Measurements from ENCODE around the gene NOL12.
A peak's percentile ranks its signal among the peaks of the same experiment; 100 is the strongest.
"Not testable (repeated sequence)": the region's sequence is repeated elsewhere in the genome, so short reads cannot be mapped to it uniquely, and the experiment has no call there.

Gene NOL12, protein sequence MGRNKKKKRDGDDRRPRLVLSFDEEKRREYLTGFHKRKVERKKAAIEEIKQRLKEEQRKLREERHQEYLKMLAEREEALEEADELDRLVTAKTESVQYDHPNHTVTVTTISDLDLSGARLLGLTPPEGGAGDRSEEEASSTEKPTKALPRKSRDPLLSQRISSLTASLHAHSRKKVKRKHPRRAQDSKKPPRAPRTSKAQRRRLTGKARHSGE

DNA sequence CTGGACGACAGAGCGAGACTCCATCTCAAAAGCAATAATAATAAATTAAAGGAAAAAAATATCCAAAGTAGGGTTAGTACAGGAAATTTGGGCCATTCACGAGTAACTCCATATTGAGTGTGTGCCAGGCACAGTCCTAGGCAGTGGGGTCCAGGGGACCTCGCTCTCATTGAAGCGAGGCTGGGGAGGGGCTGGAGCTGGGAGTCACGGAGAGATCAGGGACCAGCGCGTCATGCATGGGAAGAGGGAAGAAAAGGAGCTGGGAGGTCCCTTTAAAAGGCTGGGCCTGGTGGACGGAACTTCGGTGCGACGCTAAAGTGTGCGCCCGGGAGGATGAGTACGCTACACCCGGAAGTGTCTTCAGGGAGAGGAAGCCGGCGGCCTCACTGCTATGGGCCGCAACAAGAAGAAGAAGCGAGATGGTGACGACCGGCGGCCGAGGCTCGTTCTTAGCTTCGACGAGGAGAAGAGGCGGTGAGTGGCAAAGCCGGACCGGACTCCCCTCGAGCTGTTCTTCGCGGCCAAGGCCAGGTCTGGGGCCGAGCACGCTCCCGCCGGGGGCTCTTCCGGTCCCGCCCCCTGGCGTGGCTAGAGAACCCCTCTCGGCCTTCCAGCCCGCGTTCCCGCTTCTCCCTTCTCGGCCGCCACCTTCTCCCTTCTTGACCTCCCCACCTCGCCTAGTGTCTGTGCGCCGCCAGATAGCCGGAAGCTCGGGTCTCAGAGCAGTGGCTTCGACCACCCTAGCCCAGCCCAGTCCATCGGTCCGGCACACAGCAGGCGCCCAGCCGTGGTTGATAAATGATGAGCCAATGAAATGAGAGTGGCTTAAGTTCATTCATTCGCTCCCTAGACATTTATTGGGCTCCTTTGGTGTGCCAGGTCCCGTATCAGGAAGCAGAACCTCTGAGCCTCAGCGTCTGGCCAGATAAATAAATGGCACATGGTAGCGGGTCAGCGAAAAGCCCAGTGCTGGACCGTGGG, at the start of gene NOL12:
TSS of gene NOL12 (plus strand) at position 342 of the 981 bp plus-strand sequence. CDS start at position 392, 50 bp downstream.
- no peak for DNase-seq (ENCODE audit: low read depth, low spot score)

DNA sequence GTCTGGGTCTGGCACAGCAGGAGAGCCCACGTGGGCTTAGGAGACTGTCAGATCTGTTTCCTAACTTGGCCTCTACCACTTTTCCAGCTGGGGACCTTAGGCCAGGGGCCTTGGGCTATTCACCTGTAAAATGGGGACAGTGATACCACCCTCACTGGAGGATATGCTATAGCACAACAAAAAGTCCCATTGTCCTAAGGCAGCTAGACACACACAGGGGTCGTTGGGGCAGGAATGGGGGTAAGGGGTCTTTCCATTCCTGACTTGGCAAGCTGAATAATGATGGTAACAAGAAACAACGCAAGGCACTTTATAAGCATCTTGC, 49.2 kb upstream of the NOL12 start:
- no peak for DNase-seq (ENCODE audit: low read depth, low spot score)

DNA sequence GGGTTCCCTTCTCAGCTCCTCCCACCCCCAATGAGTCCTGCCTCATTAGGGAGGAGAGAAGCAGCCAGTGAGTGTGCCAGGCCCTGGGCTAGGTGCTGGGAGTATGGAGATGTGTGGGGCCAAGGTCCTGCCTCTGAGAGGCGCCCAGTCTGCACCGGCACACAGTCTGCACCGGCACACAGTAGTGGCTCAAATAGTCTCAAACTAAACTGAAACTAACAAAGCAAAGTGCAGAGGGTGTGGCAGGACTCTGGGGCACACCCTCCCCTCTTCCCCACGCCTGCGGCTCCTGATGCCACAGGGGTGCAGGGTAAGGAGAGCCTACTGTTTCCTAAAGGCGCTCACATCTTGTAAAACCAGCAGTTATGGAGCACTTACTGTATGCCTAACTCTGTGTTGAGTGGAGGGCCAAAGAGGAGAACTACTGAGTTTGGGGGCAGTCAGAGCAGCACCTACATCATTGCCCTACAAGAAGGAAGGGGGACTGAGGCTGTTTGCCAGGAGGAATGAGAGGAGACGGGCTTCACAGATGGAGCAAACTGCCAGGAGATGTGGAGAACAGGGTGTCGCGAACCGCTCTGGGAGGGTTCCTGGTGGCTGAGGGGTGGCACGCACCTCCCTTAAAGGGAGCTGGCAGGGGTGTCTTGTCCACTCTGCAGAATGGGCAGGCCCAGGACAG, 47.6 kb upstream of the NOL12 start:
- no peak for DNase-seq (ENCODE audit: low read depth, low spot score)

DNA sequence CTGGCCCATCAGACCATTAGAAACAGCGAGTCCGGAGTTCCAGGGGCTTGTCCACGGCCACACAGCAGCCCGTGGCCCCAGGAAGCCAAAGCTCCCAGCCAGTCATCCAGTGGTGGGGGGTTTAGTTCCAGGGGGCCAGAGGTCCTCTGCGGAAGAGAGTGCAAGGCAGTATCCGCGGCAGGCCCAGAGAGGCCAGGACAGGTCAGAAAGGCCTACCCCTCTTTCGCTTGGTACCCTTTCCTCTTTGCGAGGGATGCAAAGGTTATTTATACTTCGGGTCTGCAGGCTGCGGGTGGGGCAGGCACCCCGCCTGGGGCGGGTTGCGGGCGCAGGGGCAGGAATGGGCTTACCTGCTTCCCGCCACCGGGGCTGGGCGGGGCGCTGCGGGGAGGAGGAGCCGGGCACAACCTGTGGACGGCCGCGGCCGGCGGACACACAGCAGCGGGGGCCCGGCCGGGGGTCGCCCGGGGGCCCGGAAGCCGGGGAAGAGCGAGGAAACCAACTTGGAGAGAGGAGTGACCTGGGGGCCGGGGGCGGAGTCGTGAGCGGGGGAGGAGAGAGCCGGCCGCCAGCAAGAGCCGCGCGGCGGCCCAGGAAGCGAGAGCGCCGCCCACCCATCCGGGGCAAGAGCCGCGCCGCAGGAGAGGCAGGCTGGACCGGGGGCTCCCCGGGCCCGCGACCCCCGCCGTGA, 46.9 kb upstream of the NOL12 start, which contains the start of gene SH3BP1:
TSS of gene SH3BP1 (plus strand) at position 600 of the 691 bp plus-strand sequence. CDS start 119 bp downstream, outside the sequence.
- no peak for DNase-seq (ENCODE audit: low read depth, low spot score)

DNA sequence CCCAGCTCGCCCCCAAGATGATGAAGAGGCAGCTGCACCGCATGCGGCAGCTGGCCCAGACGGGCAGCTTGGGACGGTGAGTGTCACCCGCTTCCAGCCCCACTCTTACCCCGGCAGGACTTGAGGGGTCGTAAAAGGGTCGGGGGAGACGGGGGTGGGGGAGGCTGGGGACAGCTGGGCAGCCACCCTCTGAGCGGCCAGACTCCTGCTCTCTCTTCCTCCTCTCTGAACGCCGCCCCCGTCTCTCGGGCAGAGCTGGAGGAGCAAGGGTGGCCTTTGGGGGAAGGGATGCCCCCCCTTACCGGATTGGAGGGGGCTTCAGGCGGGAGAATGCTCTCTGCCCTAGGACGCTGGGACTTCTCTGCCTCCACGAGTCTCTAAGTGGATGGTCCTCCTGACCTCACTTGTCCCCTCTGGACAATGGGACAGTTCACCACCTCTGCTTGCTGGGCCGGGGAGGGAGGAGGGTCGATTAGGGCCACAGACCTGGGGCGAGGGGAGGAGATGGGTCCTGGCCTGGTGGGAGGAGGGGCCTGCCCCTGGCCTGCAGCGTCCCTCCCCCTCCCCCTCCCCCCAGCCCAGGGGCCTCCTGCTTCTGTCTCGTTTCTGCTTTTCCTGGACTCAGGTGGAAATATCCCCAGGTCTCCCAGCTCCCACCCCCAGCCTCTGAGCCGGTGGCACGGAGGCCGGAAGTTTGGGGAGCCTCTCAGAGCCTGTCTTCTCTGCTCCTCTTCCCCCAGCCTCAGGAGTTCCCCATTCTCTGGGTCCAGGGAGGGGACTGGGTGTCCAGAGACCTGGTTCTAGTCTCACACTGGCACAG, 46.2 kb upstream of the NOL12 start:
- DNase-seq (ENCODE audit: low read depth, low spot score): no peak

DNA sequence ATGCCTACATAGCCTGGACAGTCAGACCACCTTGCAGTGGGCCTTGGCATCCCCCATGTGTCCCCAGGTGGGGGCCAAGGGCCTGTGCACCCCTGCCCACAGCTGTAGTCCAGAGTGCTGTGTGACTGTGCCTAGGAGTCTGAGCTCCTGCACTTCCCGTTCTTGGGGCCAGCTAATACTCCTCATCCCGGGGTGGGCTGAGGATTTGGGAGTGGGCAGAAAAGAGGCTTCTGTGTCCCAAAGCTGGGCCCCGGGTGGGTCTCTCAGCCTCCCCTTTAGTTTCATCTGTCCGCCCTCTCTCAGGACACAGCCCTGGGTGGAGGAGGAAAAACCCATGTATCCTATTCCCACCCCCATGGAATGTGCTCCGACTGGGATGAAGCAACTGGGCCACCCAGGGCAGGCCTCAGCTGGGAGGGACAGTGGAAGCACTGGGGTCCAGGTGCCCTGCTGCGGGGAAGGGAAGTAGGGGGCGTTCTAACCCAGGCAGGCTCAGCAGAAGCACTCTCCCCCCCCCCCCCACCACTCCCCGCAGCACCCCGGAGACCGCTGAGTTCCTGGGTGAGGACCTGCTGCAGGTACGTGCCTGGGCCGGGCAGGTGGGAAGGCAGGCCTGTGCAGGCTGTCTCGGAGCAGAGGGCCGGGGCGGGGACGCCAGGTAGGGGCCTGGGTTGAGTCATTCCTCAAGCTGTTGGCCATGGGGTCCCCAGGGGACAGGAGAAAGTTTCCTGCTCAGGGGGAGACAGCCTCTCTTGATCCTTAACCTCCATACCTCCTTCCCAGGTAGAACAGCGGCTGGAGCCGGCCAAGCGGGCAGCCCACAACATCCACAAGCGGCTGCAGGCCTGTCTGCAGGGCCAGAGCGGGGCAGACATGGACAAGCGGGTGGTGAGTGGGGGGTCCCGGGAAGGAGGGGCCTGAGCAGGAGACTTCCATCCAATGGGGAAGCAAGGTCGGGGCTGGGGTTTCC, 45.3 kb upstream of the NOL12 start:
- DNase-seq (ENCODE audit: low read depth, low spot score): no peak

DNA sequence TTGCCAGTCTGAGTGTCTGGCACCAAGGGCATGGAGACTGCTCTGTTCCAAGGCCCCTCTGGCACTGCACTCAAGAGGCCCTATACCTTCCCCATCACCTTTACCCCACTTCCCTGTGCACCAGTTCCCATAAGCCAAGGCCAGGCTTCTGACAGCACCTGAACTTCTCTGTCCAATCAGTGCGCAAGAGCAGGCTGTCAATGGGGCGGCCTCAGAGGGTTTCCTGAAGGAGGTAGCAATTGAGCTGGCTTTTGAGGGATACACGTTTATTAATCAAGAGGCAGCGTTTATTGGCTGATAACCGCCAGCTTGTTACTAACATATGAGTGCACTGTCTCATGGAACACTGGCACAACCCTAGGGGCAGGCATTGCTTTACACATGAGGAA, 44.6 kb upstream of the NOL12 start:
- no peak for DNase-seq (ENCODE audit: low read depth, low spot score)

DNA sequence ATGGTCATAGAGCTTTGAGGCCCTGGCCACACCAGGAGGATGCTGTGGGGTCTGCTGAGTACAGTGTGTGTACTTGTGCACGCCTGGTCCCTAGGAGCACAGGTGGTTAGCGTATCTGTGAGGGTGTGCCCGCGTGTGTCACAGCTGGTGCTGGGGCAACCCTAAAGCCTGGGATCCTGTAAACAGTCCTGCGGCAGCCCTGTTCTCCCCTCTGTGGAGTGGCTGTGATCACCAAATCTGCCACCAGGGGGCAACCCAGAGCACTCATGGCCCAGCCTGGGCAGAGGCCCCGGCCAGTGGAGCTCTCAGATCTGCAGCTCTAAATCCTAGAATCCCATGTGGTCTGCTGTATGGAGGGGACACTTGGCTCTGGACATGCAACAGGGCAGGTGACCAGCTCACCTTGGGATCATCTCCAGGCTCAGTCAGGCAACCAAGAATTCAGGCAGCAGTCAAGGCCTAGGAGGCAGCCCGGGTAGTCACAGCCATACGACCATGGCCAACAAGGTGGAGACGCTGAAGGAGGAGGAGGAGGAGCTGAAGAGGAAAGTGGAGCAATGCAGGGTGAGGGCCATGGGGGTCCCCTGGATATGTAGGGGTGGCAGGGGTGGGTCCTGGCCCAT, 42.8 kb upstream of the NOL12 start:
- DNase-seq (ENCODE audit: low read depth, low spot score): no peak

DNA sequence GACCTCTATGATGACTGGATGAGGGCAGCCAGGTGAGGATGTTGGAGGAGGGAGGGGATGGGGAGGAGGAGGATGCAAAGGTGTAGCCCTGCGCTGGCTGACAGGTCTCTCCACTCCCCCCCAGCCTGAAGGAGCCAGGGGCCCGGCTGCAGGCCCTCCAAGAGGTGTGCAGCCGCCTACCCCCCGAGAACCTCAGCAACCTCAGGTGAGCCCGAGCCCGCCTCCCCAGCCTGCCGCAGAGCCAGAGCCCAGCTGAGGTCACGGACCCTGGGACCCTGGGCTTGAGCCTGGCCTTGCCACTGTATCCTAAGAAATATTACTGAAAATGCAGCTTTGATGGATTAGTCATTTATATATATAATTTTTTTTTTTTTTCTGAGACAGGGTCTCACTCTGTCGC, 38.8 kb upstream of the NOL12 start:
- no peak for DNase-seq (ENCODE audit: low read depth, low spot score)

DNA sequence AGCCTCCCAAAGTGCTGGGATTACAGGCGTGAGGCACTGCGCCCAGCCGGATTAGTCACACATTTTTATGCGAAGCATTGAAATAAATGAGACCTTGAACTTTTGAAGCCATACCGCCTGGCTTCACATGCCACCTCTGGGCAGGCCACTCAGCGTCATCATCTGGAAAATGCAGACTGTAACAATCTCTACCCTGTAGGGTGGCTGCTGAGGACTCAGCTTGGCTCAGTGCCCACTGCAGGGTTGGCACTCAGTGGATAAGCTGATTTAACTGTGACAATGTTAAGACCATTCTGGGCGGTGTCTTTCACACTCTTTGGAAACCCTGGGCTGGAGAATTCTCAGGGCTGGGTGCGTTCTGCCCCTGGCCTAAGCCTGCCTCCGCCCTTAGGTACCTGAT, 38.2 kb upstream of the NOL12 start:
- DNase-seq (ENCODE audit: low read depth, low spot score): no peak

DNA sequence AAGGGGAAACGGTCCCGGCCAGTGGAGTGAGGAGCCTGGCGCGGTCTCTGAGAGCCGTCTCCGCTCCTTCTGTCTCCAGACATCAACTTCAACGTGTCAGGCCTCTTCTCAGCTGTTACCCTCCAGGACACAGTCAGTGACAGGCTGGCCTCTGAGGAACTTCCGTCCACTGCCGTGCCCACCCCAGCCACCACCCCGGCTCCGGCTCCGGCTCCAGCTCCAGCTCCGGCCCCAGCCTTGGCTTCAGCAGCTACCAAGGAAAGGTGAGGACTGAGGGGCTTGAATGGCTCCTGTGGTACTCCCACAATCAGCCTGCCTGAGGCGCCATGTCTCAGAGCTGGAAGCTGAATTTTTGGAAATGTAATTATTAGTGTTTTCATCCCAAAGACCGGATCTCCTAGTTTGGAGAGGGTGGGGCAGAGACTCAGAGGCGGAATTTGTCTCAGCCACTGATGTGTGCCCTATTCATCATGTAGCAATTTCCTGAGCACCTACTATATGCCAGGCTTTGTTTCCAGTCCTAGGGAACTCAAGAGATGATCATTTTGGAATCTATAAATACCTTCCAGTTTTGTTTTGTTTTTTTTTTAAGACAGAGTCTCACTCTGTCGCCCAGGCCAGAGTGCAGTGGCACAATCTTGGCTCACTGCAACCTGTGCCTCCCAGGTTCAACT, 35.5 kb upstream of the NOL12 start:
- no peak for DNase-seq (ENCODE audit: low read depth, low spot score)

DNA sequence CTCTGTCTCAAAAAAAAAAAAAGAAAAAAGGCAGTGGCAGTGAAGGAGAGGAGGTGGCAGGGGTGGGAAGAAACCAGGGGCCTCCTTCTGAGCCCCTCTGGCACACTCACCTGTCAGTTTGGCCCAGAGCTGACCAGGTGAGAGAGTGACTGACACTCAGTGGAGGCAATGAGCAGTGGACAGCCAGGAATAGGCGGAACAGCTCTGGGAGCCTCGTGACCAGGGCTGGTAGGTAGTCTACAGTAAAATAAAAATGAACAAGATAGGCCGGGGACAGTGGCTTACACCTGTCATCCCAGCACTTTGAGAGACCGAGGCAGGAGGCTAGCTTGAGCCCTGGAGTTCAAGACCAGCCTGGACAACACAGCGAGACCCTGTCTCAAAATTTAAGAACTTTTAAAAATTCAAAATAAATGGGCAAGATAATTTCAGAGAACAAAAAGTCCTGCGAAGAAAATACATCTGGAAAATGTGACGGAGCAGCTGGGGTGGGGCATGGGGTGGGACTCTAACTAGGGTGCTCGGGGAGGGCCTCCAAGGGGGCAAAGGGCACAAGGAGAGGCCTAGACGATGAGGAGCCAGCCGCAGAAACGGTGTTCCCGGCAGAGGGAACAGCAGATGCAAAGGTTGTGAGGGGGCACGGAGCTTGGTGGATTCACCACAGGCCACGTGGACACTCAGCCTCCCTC, 31.4 kb upstream of the NOL12 start:
- no peak for DNase-seq (ENCODE audit: low read depth, low spot score)

DNA sequence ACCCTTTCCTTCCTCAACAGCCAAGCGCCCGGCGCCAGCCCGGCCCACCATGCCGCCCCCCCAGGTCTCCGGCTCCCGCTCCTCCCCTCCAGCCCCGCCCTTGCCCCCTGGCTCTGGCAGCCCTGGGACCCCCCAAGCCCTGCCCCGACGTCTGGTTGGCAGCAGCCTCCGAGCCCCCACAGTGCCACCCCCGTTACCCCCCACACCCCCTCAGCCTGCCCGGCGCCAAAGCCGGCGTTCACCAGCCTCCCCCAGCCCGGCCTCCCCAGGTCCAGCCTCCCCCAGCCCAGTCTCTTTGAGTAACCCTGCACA, 30.9 kb upstream of the NOL12 start:
- DNase-seq (ENCODE audit: low read depth, low spot score): no peak

DNA sequence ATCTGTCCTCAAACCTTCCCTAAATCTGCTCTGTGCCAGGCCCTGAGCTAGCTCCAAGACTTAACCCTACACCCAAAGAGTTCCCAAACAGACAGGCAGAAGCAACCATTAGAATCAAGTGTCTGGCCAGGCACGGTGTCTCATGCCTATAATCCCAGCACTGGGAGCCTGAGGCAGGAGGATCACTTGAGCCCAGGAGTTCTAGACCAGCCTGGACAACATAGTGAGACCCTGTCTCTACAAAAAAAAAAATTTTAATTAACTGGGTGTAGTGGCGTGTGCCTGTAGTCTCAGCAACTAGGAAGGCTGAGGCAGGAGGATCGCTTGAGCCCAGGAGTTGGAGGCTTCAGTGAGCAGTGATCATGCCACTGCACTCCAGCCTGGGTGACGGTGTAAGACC, 29.6 kb upstream of the NOL12 start:
- not testable (repeated sequence) for DNase-seq (ENCODE audit: low read depth, low spot score)

DNA sequence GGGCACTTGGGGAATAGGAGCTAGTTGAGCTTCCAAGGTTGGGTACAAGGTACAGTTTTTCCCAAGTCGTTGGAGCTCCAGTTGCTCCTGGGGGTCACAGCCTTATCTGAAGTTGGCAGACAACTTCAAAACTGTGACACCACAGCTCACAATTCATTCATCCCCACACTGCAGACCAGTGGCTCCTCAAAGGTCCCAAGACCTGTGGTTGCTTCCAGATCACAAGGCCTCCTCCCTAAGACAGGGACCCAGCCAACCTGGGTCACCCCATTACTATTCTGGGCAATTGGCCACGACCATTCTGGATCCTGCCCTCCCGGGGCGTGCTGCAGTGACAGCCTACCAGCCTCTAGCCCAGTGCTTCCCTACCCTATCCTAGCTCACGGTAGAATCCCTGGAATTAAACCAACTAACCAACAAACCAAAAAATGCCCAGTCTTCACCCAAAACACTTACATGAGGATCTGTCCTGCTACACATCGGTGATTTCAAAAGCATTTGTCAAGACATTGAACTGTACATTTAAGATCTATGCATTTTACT, 28.5 kb upstream of the NOL12 start:
- DNase-seq (ENCODE audit: low read depth, low spot score): no peak

DNA sequence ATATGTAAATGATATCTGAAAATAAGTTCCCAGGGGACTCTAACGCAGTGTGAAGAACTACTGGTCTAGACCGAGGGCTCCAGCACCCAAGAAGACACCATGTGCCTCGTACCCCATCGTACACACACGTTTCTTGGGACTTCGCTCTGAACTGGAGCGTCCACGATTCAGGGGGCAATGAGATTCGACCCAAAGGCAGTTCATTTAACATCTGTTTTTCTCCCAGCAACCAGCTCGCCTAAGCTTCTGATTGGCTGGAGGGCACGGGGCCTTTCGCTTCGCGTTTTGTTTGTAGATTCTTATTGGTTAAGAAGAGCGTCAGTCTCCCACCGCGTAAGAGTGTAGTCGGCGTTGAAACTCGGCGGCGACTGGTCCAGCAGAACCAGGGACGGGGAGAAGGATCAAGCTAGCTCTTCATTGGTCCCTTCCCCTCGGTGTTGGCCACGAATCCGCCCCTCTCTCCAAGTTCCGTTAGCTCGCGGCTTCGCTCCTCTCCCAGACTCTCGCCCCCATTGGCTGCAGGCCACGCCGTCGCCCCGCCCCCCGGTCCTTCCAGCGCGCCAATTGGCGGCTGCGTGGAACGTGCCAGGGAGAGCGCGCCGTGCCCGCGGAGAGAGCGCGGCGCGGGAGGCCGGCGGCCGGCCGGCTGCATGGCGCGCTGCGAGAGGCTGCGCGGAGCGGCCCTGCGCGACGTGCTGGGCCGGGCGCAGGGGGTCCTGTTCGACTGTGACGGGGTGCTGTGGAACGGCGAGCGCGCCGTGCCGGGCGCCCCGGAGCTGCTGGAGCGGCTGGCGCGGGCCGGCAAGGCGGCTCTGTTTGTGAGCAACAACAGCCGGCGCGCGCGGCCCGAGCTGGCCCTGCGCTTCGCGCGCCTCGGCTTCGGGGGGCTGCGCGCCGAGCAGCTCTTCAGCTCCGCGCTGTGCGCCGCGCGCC, 27.7 kb upstream of the NOL12 start, which contains the start of gene PDXP:
TSS of gene PDXP (plus strand) at position 591 of the 933 bp plus-strand sequence. CDS start at position 651, 60 bp downstream.
- DNase-seq (ENCODE audit: low read depth, low spot score): peak; percentile 100
